IMR-90 (cell line): Measurements from ENCODE around the gene RPS6KA5. TPM values are rescaled to one million over a fixed set of nuclear protein-coding genes. Genes with fewer than 3 reads are reported as not detected.

Source experiments
- ATAC-seq: fragments of 200-7000 bp; cut with Tn5 transposase; 2 replicates; pipeline ENCODE4 v1.9.1; 2020; ENCODE audit warnings: low read depth, mild to moderate bottlenecking, moderate library complexity
- BruUV-seq: library from RNA; stranded (reverse); fragments of 400-500 nt; replicated peaks from 2 replicates; lab custom pipeline; 2021; lab: Mats Ljungman, UMichigan
- CTCF ChIA-PET: fragments of 300-600 bp; formaldehyde crosslinking; extraction: SDS; loops from one replicate; lab custom pipeline; 2021; ENCODE audit warnings: antibody characterized with exemption; lab: Yijun Ruan, JAX
- POLR2A ChIA-PET: fragments of 300-600 bp; sonication (Branson Sonifier 250); formaldehyde crosslinking; loops from one replicate; lab custom pipeline; 2022; ENCODE audit warnings: antibody characterized with exemption; ENCODE audit not compliant: unreplicated experiment; lab: Charles Lee
- DNase-seq: peaks from one replicate; pipeline ENCODE4 v3.0.0; 2013
- H2AFZ ChIP-seq: replicated peaks from 2 replicates; pipeline ENCODE3; 2013; ENCODE audit warnings: low read length, mild to moderate bottlenecking; ENCODE audit not compliant: poor library complexity
- H2AK5ac ChIP-seq: 2 replicates; pipeline ENCODE4 v1.6.1; 2013; ENCODE audit warnings: low read depth, low read length, inconsistent platforms
- H2AK9ac ChIP-seq: replicated peaks from 2 replicates; pipeline ENCODE3; 2013; ENCODE audit warnings: mild to moderate bottlenecking, low read depth, low read length, moderate library complexity; ENCODE audit not compliant: poor library complexity
- H2BK120ac ChIP-seq: 2 replicates; pipeline ENCODE4 v1.6.1; 2013; ENCODE audit warnings: low read depth, low read length, inconsistent platforms
- H2BK15ac ChIP-seq: 3 replicates; pipeline ENCODE4 v1.6.1; 2013; ENCODE audit warnings: low read depth, low read length, inconsistent platforms
- H2BK20ac ChIP-seq: 2 replicates; pipeline ENCODE4 v1.6.1; 2013; ENCODE audit warnings: low read depth, mild to moderate bottlenecking, inconsistent platforms, low read length, moderate library complexity
- H2BK5ac ChIP-seq: 2 replicates; pipeline ENCODE4 v1.6.1; 2013; ENCODE audit warnings: mild to moderate bottlenecking, low read depth, low read length, inconsistent platforms; ENCODE audit not compliant: poor library complexity, severe bottlenecking
- H3K14ac ChIP-seq: replicated peaks from 2 replicates; pipeline ENCODE4 v1.6.1; 2013; ENCODE audit warnings: low read depth, low read length, inconsistent platforms
- H3K18ac ChIP-seq: 2 replicates; pipeline ENCODE4 v1.6.1; 2013; ENCODE audit warnings: low read depth, low read length, control low read depth
- H3K23ac ChIP-seq: 2 replicates; pipeline ENCODE4 v1.6.1; 2013; ENCODE audit warnings: low read depth, low read length, inconsistent platforms
- H3K27ac ChIP-seq: 2 replicates; pipeline ENCODE4 v1.5.1; 2013; ENCODE audit warnings: mild to moderate bottlenecking, control low read depth, low read length; ENCODE audit not compliant: insufficient read depth
- H3K27me3 ChIP-seq: 2 replicates; pipeline ENCODE4 v1.6.1; 2013; ENCODE audit warnings: low read length; ENCODE audit not compliant: control insufficient read depth, insufficient read depth
- H3K36me3 ChIP-seq: 2 replicates; pipeline ENCODE4 v1.6.1; 2013; ENCODE audit warnings: low read length, mixed read lengths; ENCODE audit not compliant: control insufficient read depth, insufficient read depth
- H3K4ac ChIP-seq: 2 replicates; pipeline ENCODE4 v1.6.1; 2013; ENCODE audit warnings: low read depth, low read length, inconsistent platforms
- H3K4me1 ChIP-seq: 2 replicates; pipeline ENCODE4 v1.6.1; 2013; ENCODE audit warnings: low read length, mixed read lengths; ENCODE audit not compliant: control insufficient read depth, insufficient read depth
- H3K4me2 ChIP-seq: 2 replicates; pipeline ENCODE4 v1.6.1; 2013; ENCODE audit warnings: low read depth, mild to moderate bottlenecking, control low read depth, low read length, moderate library complexity
- H3K4me3 ChIP-seq: 2 replicates; pipeline ENCODE4 v1.5.1; 2013; ENCODE audit warnings: low read depth, mild to moderate bottlenecking, control low read depth, low read length, moderate library complexity; ENCODE audit not compliant: insufficient read depth
- H3K56ac ChIP-seq: 2 replicates; pipeline ENCODE4 v1.6.1; 2013; ENCODE audit warnings: low read length, inconsistent platforms; ENCODE audit not compliant: insufficient read depth; ENCODE audit errors: extremely low read depth
- H3K79me1 ChIP-seq, 2 experiments: 2 replicates each; pipeline ENCODE4 v1.6.1; 2013; ENCODE audit warnings: low read length in 2 of 2, inconsistent platforms in 1 of 2, low read depth in 1 of 2
- H3K9ac ChIP-seq: 2 replicates; pipeline ENCODE4 v1.6.1; 2013; ENCODE audit warnings: low read depth, low read length, control low read depth
- H3K9me1 ChIP-seq: 2 replicates; pipeline ENCODE4 v1.6.1; 2013; ENCODE audit warnings: low read length, inconsistent platforms; ENCODE audit not compliant: insufficient read depth
- H3K9me3 ChIP-seq: 2 replicates; pipeline ENCODE4 v1.6.1; 2013; ENCODE audit warnings: low read length; ENCODE audit not compliant: control insufficient read depth, insufficient read depth
- H4K20me1 ChIP-seq: 2 replicates; pipeline ENCODE4 v1.6.1; 2013; ENCODE audit warnings: low read length, inconsistent platforms; ENCODE audit not compliant: insufficient read depth
- H4K5ac ChIP-seq: 2 replicates; pipeline ENCODE4 v1.6.1; 2013; ENCODE audit warnings: mild to moderate bottlenecking, low read depth, low read length, control low read depth
- H4K8ac ChIP-seq, 2 experiments: 2 replicates each; pipeline ENCODE4 v1.6.1; 2013; ENCODE audit warnings: low read depth in 2 of 2, low read length in 2 of 2, control low read depth in 1 of 2, inconsistent platforms in 1 of 2
- H4K91ac ChIP-seq: 2 replicates; pipeline ENCODE4 v1.6.1; 2013; ENCODE audit warnings: low read depth, low read length, inconsistent platforms; ENCODE audit not compliant: insufficient read depth
- BHLHE40 ChIP-seq: fragments of 150-350 bp; IDR thresholded peaks from 2 replicates; pipeline ENCODE4 v1.6.1; 2016; ENCODE audit warnings: mild to moderate bottlenecking, low read depth, low read length
- CEBPB ChIP-seq: IDR thresholded peaks from 2 replicates; pipeline ENCODE4 v1.6.1; 2012; ENCODE audit warnings: low read depth, low read length, improper control_type of control experiment
- ELK1 ChIP-seq: fragments of 150-350 bp; IDR thresholded peaks from 2 replicates; pipeline ENCODE4 v1.6.1; 2016; ENCODE audit warnings: low read depth, mild to moderate bottlenecking, low read length, moderate library complexity, borderline replicate concordance
- RCOR1 ChIP-seq: IDR thresholded peaks from 2 replicates; pipeline ENCODE4 v1.6.1; 2012; ENCODE audit warnings: mild to moderate bottlenecking, low read length, improper control_type of control experiment; ENCODE audit not compliant: insufficient replicate concordance
- WGBS, 2 experiments: methylation state at CpG; one replicate each; pipeline versions ENCODE4 v1.1.5 to v1.1.7; 2013; ENCODE audit warnings: missing lambda C conversion rate in 2 of 2; ENCODE audit not compliant: insufficient read length in 1 of 2; ENCODE audit errors: extremely low coverage in 2 of 2; 5-methylcytosine and 5-hydroxymethylcytosine counted together
- dilution Hi-C: fragments of 300-500 bp; cut with HindIII; formaldehyde crosslinking; loops from one replicate; pipeline ENCODE4 v1.14.3; 2018; ENCODE audit warnings: low sequenced_read_pairs; ENCODE audit not compliant: unreplicated experiment
- in situ Hi-C: fragments of 300-500 bp; cut with MboI; formaldehyde crosslinking; loops from 3 replicates; pipeline ENCODE4 v1.14.3; 2019; ENCODE audit warnings: low sequenced_read_pairs, inconsistent platforms, mixed read lengths
- intact Hi-C: fragments of 100-400 bp; cut with micrococcal nuclease; formaldehyde crosslinking; loops from 2 replicates; pipeline ENCODE4 v1.10.0; 2022
- polyA plus RNA-seq, 3 experiments: library from polyadenylated mRNA; depleted of rRNA; stranded (reverse); fragments of >200 nt; gene quantifications; 2 replicates each; pipeline ENCODE4 v1.2.3, GENCODE V29; 2012; ENCODE audit warnings: low replicate concordance in 1 of 3
- total RNA-seq: library from RNA; depleted of rRNA; stranded (reverse); fragments of >200 nt; gene quantifications from 2 replicates; pipeline ENCODE4 v1.2.3, GENCODE V29; 2012

Gene RPS6KA5
- total and polyA plus RNA-seq, 2 of the 4 experiments (the other 2 are of a cell fraction) = 0.36 TPM

GRCh38 chr14:90814806-90815571 lies 245.5 kb downstream of the RPS6KA5 start:
- Histone ChIP-seq H2BK5ac (no peak overlapping the region), H3K4me3 (peak overlapping the region; percentile 100), H3K9me1 (no peaks in the 10 kb centered on the region; the same call in 1 of the 2 replicates), H2BK15ac (no peak overlapping the region), H3K79me1 (peaks cover 33 to 53% of the 10 kb centered on the region in 2 experiments), H3K9ac (peak overlapping the region; percentile 81), H2BK20ac (no peak overlapping the region), H2BK120ac (no peak overlapping the region), H3K4me2 (peak overlapping the region; percentile 88), H4K8ac (peak overlapping the region; percentile 23 to 61; a peak in 1 of 4 replicates), H4K91ac (peak overlapping the region; percentile 63; the same call in 1 of the 2 replicates), H2AK5ac (peak overlapping the region; percentile 17; the same call in 1 of the 2 replicates), H2AFZ (peak overlapping the region; percentile 95), H3K4ac (peak overlapping the region; percentile 73; the same call in 1 of the 2 replicates), H3K36me3 (no peaks in the 10 kb centered on the region), H3K27ac (no peak overlapping the region; the same call in 1 of the 2 replicates), H3K14ac (peak overlapping the region; percentile 88), H3K18ac (no peak overlapping the region), H3K9me3 (no peaks in the 10 kb centered on the region), H3K56ac (no peak overlapping the region), H2AK9ac (peak overlapping the region; percentile 87), H4K20me1 (peaks cover 15% of the 10 kb centered on the region; the same call in 1 of the 2 replicates), H3K27me3 (peaks cover 10% of the 10 kb centered on the region; the same call in 1 of the 2 replicates), H3K4me1 (peaks cover 5% of the 10 kb centered on the region), H4K5ac (no peak overlapping the region; the same call in 1 of the 2 replicates), H3K23ac (peak overlapping the region; percentile 37)
- POLR2A ChIA-PET = no interaction called here
- dilution Hi-C loops = no loop called here
- TF ChIP-seq BHLHE40 (no peak), CEBPB (no peak), ELK1 (no peak), RCOR1 (no peak)
- CTCF ChIA-PET = interaction anchor here (1.1 kb wide), 1 partner anchor 51 kb away, joined by 3 read pairs; no protein-coding TSS in a partner anchor
- in situ Hi-C loops = no loop called here
- BruUV-seq = no TSS peak
- intact Hi-C loops = loop anchor here (5.0 kb wide), 2 partner anchors 58 to 513 kb away; no protein-coding TSS in a partner anchor
- no peak for ATAC-seq
- WGBS, 2 experiments = 70 to 100% methylated on average over 2 to 10 of the region's 13 CpGs
- DNase-seq = no peak
